ENCODE data around the gene ACOT4. TPM values are rescaled to one million over a fixed set of nuclear protein-coding genes. Genes with fewer than 3 reads are reported as not detected.
A peak's percentile ranks its signal among the peaks of the same experiment; 100 is the strongest.
"Not testable (repeated sequence)": the region's sequence is repeated elsewhere in the genome, so short reads cannot be mapped to it uniquely, and the experiment has no call there.

ACOT4 gene
- total RNA-seq, 2 experiments from 2014 or later = 1.0 to 1.2 TPM

DNA sequence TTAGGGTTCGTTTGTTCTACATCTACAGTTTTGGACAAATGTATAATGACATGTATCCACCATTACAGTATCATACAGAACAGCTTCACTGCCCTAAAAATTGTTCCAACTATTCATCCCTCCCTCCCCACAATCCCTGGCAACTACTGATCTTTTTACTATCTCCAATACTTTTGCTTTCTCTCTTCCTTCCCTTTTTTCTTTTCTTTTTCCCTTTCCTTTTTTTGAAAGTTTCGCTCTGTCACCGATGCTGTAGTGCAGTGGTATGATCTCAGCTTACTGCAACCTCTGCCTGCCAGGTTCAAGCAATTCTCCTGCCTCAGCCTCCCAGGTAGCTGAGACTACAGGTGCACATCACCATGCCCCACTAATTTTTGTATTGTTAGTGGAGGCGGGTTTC lies 2.6 kb upstream of the ACOT4 start:
- Mint-ChIP-seq H3K27ac (no peak overlapping the region), H3K4me1 (ENCODE audit: low read depth) (peaks cover 6% of the 10 kb centered on the region), H3K27me3 (no peaks in the 10 kb centered on the region), H3K4me3 (peak overlapping the region; percentile 68), H3K36me3 (ENCODE audit: low read depth) (no peaks in the 10 kb centered on the region), H3K9me3 (no peaks in the 10 kb centered on the region)
- CTCF ChIA-PET = no interaction called here
- no peaks in the 10 kb centered on the region for H3K9me3 ChIP-seq (ENCODE audit: control insufficient read depth in 1 of 2, insufficient read depth in 1 of 2, low read length in 2 of 2)
- H3K27me3 ChIP-seq (ENCODE audit: control insufficient read depth in 1 of 2, insufficient read depth in 2 of 2, low read length in 2 of 2) = no peaks in the 10 kb centered on the region
- TF ChIP-seq, protein P1, sequence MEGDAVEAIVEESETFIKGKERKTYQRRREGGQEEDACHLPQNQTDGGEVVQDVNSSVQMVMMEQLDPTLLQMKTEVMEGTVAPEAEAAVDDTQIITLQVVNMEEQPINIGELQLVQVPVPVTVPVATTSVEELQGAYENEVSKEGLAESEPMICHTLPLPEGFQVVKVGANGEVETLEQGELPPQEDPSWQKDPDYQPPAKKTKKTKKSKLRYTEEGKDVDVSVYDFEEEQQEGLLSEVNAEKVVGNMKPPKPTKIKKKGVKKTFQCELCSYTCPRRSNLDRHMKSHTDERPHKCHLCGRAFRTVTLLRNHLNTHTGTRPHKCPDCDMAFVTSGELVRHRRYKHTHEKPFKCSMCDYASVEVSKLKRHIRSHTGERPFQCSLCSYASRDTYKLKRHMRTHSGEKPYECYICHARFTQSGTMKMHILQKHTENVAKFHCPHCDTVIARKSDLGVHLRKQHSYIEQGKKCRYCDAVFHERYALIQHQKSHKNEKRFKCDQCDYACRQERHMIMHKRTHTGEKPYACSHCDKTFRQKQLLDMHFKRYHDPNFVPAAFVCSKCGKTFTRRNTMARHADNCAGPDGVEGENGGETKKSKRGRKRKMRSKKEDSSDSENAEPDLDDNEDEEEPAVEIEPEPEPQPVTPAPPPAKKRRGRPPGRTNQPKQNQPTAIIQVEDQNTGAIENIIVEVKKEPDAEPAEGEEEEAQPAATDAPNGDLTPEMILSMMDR (IDR thresholded peaks at IDR 0.05) = no peak
- POLR2A ChIA-PET = interaction anchor here (0.6 to 2.1 kb wide), 3 partner anchors 20 to 525 kb away, joined by 3 to 14 read pairs (median 7); partner anchors contain the start of genes ACOT2 and RIOX1
- intact Hi-C loops (cut with DNase I, micrococcal nuclease) = no loop called here
- no peak overlapping the region for H3K27ac ChIP-seq (ENCODE audit: low read depth in 1 of 2, low read length in 2 of 2)
- peaks cover 11% of the 10 kb centered on the region for H3K4me1 ChIP-seq (ENCODE audit: insufficient read depth, low read length)
- ATAC-seq (ENCODE audit: poor library complexity) (no peak), DNase-seq (no peak)
- H3K36me3 ChIP-seq (ENCODE audit: insufficient read depth, low read length) = no peaks in the 10 kb centered on the region
- no peak overlapping the region for H3K4me3 ChIP-seq (ENCODE audit: low read length)

DNA sequence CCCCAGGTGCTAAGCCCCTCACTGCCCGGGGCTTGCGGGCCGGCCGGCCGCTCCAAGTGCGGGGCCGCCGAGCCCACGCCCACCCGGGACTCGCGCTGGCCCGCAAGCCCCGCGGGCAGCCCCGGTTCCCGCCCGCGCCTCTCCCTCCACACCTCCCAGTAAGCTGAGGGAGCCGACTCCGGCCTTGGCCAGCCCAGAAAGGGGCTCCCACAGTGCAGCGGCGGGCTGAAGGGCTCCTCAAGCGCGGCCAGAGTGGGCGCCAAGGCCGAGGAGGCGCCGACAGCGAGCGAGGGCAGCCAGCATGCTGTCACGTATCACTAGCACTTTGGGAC lies 1.0 kb upstream of the ACOT4 start:
- H3K4me1 Mint-ChIP-seq (ENCODE audit: low read depth); H3K27me3 ChIP-seq (ENCODE audit: control insufficient read depth in 1 of 2, insufficient read depth in 2 of 2, low read length in 2 of 2); H3K9me3 Mint-ChIP-seq; H3K4me3 ChIP-seq (ENCODE audit: low read length); DNase-seq; H3K27ac ChIP-seq (ENCODE audit: low read depth in 1 of 2, low read length in 2 of 2); H3K36me3 ChIP-seq (ENCODE audit: insufficient read depth, low read length); H3K27ac Mint-ChIP-seq; ATAC-seq (ENCODE audit: poor library complexity); H3K9me3 ChIP-seq (ENCODE audit: control insufficient read depth in 1 of 2, insufficient read depth in 1 of 2, low read length in 2 of 2); CTCF ChIA-PET; intact Hi-C loops (cut with DNase I, micrococcal nuclease); H3K27me3 Mint-ChIP-seq; H3K36me3 Mint-ChIP-seq (ENCODE audit: low read depth): not testable (repeated sequence)
- POLR2A ChIA-PET = interaction anchor here (1.6 to 2.1 kb wide), 3 partner anchors 22 to 100 kb away, joined by 3 to 14 read pairs (median 7); partner anchors contain the start of genes ACOT2 and RIOX1
- peak overlapping the region; percentile 82 for H3K4me3 Mint-ChIP-seq
- peaks cover 11% of the 10 kb centered on the region for H3K4me1 ChIP-seq (ENCODE audit: insufficient read depth, low read length)

DNA sequence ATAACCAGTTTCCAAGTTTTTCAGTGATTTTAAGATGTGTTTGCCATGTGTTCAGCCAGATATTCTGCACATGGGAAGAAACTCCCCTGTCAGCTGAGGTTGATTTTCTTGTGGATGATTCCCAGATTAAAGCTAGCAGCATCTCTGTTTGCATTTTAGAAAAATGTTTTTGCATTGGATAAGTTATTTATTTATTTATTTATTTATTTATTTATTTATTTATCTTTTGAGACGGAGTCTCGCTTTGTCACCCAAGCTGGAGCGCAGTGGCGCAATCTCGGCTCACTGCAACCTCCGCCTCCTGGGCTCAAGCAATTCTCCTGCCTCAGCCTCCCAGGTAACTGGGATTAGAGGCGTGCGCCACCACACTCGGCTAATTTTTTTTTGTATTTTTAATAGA lies 2.8 kb downstream of the ACOT4 start:
- Histone ChIP-seq H3K36me3 (ENCODE audit: insufficient read depth, low read length) (no peaks in the 10 kb centered on the region), H3K27ac (ENCODE audit: low read depth in 1 of 2, low read length in 2 of 2) (no peak overlapping the region), H3K4me1 (ENCODE audit: insufficient read depth, low read length) (peaks cover 11% of the 10 kb centered on the region), H3K9me3 (ENCODE audit: control insufficient read depth in 1 of 2, insufficient read depth in 1 of 2, low read length in 2 of 2) (no peaks in the 10 kb centered on the region), H3K27me3 (ENCODE audit: control insufficient read depth in 1 of 2, insufficient read depth in 2 of 2, low read length in 2 of 2) (no peaks in the 10 kb centered on the region), H3K4me3 (ENCODE audit: low read length) (no peak overlapping the region)
- TF ChIP-seq, protein P1 (IDR thresholded peaks at IDR 0.05) = no peak
- ChIA-PET CTCF (no interaction called here), POLR2A (interaction anchor here (3.8 kb wide), 1 partner anchor 19 kb away, joined by 90 read pairs; the partner anchor contains the start of gene ACOT6)
- Mint-ChIP-seq H3K4me1 (ENCODE audit: low read depth) (peaks cover 6% of the 10 kb centered on the region), H3K4me3 (no peak overlapping the region), H3K36me3 (ENCODE audit: low read depth) (no peaks in the 10 kb centered on the region), H3K27ac (no peak overlapping the region), H3K27me3 (no peaks in the 10 kb centered on the region), H3K9me3 (no peaks in the 10 kb centered on the region)
- DNase-seq = no peak
- intact Hi-C loops (cut with DNase I, micrococcal nuclease) = no loop called here
- no peak for ATAC-seq (ENCODE audit: poor library complexity)

DNA sequence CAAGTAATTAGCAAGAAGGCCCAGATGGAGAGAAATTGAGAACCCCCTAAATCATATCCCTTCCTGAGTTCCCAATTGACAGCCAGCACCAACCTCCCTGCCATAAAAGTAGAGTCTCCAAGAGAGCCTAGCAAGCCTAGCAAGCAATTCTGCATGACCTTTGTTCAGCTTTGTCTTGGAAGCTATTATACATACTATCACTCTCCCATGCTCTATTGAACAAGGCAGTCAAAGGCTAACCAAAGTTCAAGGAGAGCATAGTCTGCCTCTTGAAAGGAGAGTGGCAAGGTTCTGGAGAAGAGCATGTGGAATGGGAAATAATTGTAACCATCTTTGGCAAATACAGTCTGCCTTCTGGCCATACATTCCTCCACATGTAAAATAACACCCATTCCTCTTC lies 7.8 kb downstream of the ACOT4 start:
- CTCF ChIA-PET = no interaction called here
- H3K27ac Mint-ChIP-seq = no peak overlapping the region
- TF ChIP-seq, protein P1 (IDR thresholded peaks at IDR 0.05) = no peak
- intact Hi-C loops (cut with DNase I, micrococcal nuclease) = no loop called here
- DNase-seq = no peak
- no peak overlapping the region for H3K4me3 Mint-ChIP-seq
- no peaks in the 10 kb centered on the region for H3K9me3 Mint-ChIP-seq
- H3K9me3 ChIP-seq (ENCODE audit: control insufficient read depth in 1 of 2, insufficient read depth in 1 of 2, low read length in 2 of 2) = no peaks in the 10 kb centered on the region
- no peaks in the 10 kb centered on the region for H3K27me3 ChIP-seq (ENCODE audit: control insufficient read depth in 1 of 2, insufficient read depth in 2 of 2, low read length in 2 of 2)
- POLR2A ChIA-PET = interaction anchor here (0.9 to 2.6 kb wide), 2 partner anchors 13 to 29 kb away, joined by 3 to 8 read pairs; partner anchors contain the start of gene ACOT6
- H3K4me1 ChIP-seq (ENCODE audit: insufficient read depth, low read length) = no peaks in the 10 kb centered on the region
- no peak overlapping the region for H3K27ac ChIP-seq (ENCODE audit: low read depth in 1 of 2, low read length in 2 of 2)
- no peaks in the 10 kb centered on the region for H3K4me1 Mint-ChIP-seq (ENCODE audit: low read depth)
- no peaks in the 10 kb centered on the region for H3K27me3 Mint-ChIP-seq
- no peak overlapping the region for H3K4me3 ChIP-seq (ENCODE audit: low read length)
- H3K36me3 Mint-ChIP-seq (ENCODE audit: low read depth) = no peaks in the 10 kb centered on the region
- no peak for ATAC-seq (ENCODE audit: poor library complexity)
- no peaks in the 10 kb centered on the region for H3K36me3 ChIP-seq (ENCODE audit: insufficient read depth, low read length)
